GM12891 (cell line): Measurements from ENCODE around the gene PLET1.

Experiments used
- DNase-seq: peaks from one replicate; pipeline ENCODE4 v3.0.0; 2011; ENCODE audit warnings: low spot score; ENCODE audit not compliant: insufficient read length
- FAIRE-seq: peaks from 2 replicates; lab custom pipeline; 2011; peaks lifted over from hg19 to GRCh38; lab: Jason Lieb, UNC
- PAX5 ChIP-seq: IDR thresholded peaks from 2 replicates; pipeline ENCODE4 v1.6.1; 2011; ENCODE audit warnings: low read length, moderate library complexity, mild to moderate bottlenecking; ENCODE audit not compliant: insufficient read depth, severe bottlenecking
- POLR2A ChIP-seq: IDR thresholded peaks from 2 replicates; pipeline ENCODE4 v1.6.1; 2011; ENCODE audit warnings: low read depth, low read length, control low read depth
- POLR2AphosphoS5 ChIP-seq: IDR thresholded peaks from 2 replicates; pipeline ENCODE4 v1.6.1; 2011; ENCODE audit warnings: low read depth, low read length, control low read depth
- POU2F2 ChIP-seq: IDR thresholded peaks from 2 replicates; pipeline ENCODE4 v1.6.1; 2011; ENCODE audit warnings: low read depth, mild to moderate bottlenecking, control low read depth, low read length, moderate library complexity
- SPI1 ChIP-seq: IDR thresholded peaks from 2 replicates; pipeline ENCODE4 v1.6.1; 2011; ENCODE audit warnings: low read depth, low read length, control low read depth
- TAF1 ChIP-seq: IDR thresholded peaks from 2 replicates; pipeline ENCODE4 v1.6.1; 2011; ENCODE audit warnings: low read depth, low read length, control low read depth

Gene PLET1

DNA sequence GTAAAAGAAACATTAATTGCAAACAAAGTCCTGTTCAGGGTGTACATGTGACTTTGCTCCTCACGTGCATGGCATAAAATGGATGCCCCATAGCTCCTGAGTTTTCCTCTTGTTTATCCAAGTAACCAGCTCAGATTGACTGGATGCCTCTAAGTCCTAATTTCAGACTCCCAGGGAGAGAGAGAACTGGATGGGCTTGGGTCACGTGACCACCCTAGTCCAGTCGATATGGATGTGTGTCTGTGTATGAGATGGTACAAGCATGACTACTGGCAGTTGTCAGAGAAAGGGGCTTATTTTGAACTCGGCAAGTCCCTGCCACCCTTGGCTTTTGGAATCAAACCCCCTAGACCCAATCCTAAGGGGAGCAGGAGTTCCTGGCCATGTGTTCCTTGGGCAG is 35.4 kb upstream of the PLET1 start:
- TF ChIP-seq PAX5 (no peak), POU2F2 (no peak), POLR2AphosphoS5 (no peak), SPI1 (no peak), TAF1 (no peak), POLR2A (no peak)
- FAIRE-seq (no peak), DNase-seq (no peak)

- FAIRE-seq (no peak), DNase-seq (no peak)
- TF ChIP-seq POLR2AphosphoS5, result no peak
- TF ChIP-seq SPI1, result peak; percentile 85
Measured at GRCh38 chr11:112294688-112295340, 34.2 kb upstream of the PLET1 start.

GRCh38 chr11:112293614-112294013 is 33.0 kb upstream of the PLET1 start:
- FAIRE-seq (no peak), DNase-seq (no peak)
- TF ChIP-seq TAF1 (no peak), SPI1 (no peak), PAX5 (no peak), POLR2A (no peak)

GRCh38 chr11:112292785-112293407 is 32.2 kb upstream of the PLET1 start:
- no peak for FAIRE-seq
- no peak for DNase-seq

GRCh38 chr11:112292188-112292587 is 31.5 kb upstream of the PLET1 start:
- TF ChIP-seq PAX5 (no peak), SPI1 (no peak), POLR2AphosphoS5 (no peak), POLR2A (no peak), POU2F2 (no peak), TAF1 (no peak)
- no peak for FAIRE-seq
- DNase-seq, result no peak

More at GRCh38 chr11:112292785-112293407, 32.2 kb upstream of the PLET1 start:
- TF ChIP-seq POU2F2 (no peak), PAX5 (no peak), POLR2A (no peak), SPI1 (no peak), POLR2AphosphoS5 (no peak), TAF1 (no peak)

DNA sequence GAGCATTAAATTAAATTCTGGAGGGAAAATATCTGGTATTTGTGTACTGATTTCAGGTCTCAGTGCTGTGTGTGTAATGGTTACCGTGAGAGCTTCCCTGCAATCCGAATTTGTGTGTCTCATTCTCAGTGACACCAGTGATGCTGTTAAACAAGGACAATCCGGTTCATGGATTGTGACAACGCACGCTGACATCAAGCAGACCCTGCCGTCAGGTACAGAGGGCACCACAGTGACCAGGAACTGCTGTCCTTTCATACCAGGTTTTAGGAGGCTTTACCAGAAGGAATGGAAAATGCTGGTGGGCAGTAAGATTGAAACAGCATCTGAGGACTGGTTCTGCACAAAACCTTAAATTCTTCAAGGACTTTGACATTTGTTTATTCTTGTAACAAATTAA is 30.5 kb upstream of the PLET1 start:
- DNase-seq (no peak), FAIRE-seq (no peak)
- TF ChIP-seq POLR2AphosphoS5, result no peak
- no peak for TF ChIP-seq TAF1
- no peak for TF ChIP-seq PAX5
- TF ChIP-seq POLR2A, result no peak
- TF ChIP-seq SPI1, result no peak
- no peak for TF ChIP-seq POU2F2

- no peak for TF ChIP-seq POLR2A
- TF ChIP-seq PAX5, result no peak
- TF ChIP-seq POLR2AphosphoS5, result no peak
- no peak for TF ChIP-seq POU2F2
- TF ChIP-seq TAF1, result no peak
- TF ChIP-seq SPI1, result no peak
- FAIRE-seq, result peak; percentile 77
- DNase-seq, result no peak
Measured at GRCh38 chr11:112290493-112290850, 29.8 kb upstream of the PLET1 start.

DNA sequence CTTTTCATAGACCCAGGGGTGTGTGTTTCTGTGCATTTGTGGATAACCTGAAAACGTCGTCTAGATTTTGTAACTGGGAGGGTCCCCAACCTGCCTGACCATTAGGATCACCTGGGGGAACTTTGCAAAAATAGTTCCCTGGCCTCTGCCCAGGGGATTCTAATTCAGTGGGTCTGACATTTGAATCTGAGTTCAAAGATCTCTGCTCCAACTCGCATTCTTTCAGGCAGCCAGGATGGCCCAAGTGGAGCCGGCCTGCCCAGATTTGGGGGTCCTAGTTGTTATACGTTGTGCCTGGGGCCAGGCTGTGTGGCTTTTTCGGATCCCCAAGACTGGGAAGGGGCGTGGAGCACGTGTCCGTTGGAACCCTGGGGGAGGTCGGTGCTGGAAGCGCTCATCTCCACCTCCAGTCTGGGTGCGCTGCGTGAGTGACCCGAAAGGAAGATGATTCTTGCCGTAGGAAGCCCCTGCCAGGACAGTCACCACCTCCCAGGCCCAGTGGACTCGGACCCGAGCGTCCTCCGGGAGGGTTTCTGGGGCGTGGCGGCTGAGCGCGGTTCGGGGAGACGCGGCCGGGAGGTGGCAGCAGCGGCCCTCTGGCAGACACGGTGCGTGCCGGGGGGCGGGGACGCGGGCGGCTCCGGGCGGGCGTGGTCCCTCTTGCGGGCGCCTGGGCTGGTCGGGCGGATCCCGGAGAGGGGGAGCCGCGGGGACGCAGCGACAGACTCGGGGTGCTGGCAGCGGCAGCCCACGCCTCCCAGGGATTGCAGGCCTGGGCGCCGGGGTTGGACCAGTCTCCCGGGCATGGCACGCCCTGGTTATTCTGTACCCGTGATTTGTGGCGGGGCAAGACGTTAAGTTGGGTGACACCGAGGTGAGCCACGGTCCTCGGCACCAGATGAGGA is 29.2 kb upstream of the PLET1 start:
- DNase-seq, result peak; percentile 89
- peak; percentile 41 for FAIRE-seq

GRCh38 chr11:112288021-112288420 is 27.4 kb upstream of the PLET1 start:
- FAIRE-seq (no peak), DNase-seq (no peak)
- no peak for TF ChIP-seq TAF1
- TF ChIP-seq POLR2AphosphoS5, result no peak
- no peak for TF ChIP-seq SPI1
- no peak for TF ChIP-seq POU2F2
- no peak for TF ChIP-seq PAX5
- no peak for TF ChIP-seq POLR2A

More for the DNA sequence above, 29.2 kb upstream of the PLET1 start:
- TF ChIP-seq TAF1 (no peak), POLR2A (no peak), PAX5 (no peak), SPI1 (no peak), POLR2AphosphoS5 (no peak), POU2F2 (no peak)

DNA sequence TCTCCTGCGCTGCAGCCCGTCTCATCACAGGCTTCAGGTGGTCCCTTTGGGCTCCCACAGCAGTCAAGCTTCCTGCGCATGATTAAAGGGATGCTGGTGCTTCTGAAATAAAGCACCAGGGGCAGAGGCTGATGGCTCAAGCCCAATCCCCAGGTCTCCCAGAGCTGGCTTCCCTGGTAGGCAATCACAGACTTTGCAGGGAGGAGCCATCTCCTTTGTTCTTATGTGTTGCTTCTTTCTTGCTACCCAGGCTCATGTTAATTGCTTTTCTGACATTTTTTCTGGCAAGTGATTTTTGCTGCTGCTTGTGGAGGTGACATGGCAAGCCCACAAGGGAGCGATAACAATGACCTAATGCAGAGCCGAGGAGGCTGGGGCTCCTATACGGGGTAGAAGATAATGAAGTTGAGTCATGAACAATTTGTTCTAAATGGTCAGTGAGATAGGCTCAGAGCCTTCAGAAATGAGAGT is 25.2 kb upstream of the PLET1 start:
- no peak for TF ChIP-seq POLR2A
- no peak for TF ChIP-seq POLR2AphosphoS5
- no peak for TF ChIP-seq SPI1
- TF ChIP-seq PAX5, result no peak
- no peak for TF ChIP-seq POU2F2
- TF ChIP-seq TAF1, result no peak
- FAIRE-seq (no peak), DNase-seq (no peak)
